Skeletal muscle satellite cell (primary cell): Measurements from ENCODE around the gene ZBTB16.

ENCODE experiments used
- H3K27me3 ChIP-seq: 2 replicates; pipeline ENCODE4 v1.7.0; 2013; ENCODE audit warnings: low read length; ENCODE audit not compliant: control insufficient read depth, insufficient read depth
- H3K36me3 ChIP-seq: 2 replicates; pipeline ENCODE4 v1.7.0; 2013; ENCODE audit warnings: mild to moderate bottlenecking, control low read depth, low read length; ENCODE audit not compliant: insufficient read depth
- H3K4me1 ChIP-seq: 2 replicates; pipeline ENCODE4 v1.7.0; 2013; ENCODE audit warnings: low read length; ENCODE audit not compliant: control insufficient read depth, insufficient read depth
- H3K4me2 ChIP-seq: 2 replicates; pipeline ENCODE4 v1.7.0; 2013; ENCODE audit warnings: mild to moderate bottlenecking, low read length
- H3K4me3 ChIP-seq: 2 replicates; pipeline ENCODE4 v1.7.0; 2013; ENCODE audit warnings: low read length
- H3K9ac ChIP-seq: 2 replicates; pipeline ENCODE4 v1.7.0; 2013; ENCODE audit warnings: mild to moderate bottlenecking, low read depth, low read length, moderate library complexity
- H3K9me3 ChIP-seq: replicated peaks from 2 replicates; pipeline ENCODE4 v1.7.0; 2013; ENCODE audit warnings: mild to moderate bottlenecking, control low read depth, low read length

ZBTB16 gene

DNA sequence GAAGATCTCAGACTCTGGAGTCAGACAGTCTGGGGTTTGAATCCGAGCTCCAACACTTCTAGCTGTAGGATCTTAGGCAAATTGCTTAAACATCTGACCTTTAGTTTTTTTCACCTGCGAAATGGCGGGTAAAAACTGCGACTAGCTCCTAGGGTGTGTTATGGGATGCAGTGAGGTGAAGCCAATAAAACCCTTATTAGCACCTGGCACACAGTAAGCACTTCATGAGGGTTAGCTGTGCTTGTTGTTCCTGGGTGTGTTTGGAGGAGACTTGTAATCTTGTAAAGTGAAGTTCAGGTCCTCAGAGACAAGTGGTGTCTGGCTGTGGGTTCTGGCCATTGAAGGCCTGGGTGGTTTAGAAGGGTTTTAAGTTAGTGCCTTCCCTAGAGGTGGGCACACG lies 68.9 kb downstream of the ZBTB16 start:
- Histone ChIP-seq H3K4me2 (peak overlapping the region; percentile 81), H3K27me3 (no peaks in the 10 kb centered on the region), H3K36me3 (peaks cover 36% of the 10 kb centered on the region), H3K4me3 (no peak overlapping the region), H3K9ac (peak overlapping the region; percentile 87), H3K4me1 (peaks cover 56% of the 10 kb centered on the region), H3K9me3 (no peaks in the 10 kb centered on the region)

DNA sequence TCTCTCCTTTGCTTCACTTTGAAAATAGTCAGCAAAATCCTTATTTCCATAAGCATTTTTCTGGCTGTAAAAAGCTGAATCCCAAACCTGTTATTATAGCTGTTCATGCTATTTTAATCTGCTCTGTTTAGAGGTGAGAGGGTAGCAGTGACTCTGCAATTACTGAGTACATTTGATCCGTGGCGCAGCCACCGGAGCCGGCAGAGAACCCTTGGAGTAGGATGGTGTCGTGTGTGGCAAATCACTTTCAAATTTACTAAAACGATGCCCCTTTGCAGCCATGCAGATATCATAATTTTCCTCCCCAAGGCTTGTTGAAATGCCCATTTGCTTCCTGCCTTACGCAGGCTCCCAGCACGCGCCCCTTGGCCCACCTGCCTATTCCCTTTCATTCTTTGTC lies 69.6 kb downstream of the ZBTB16 start:
- Histone ChIP-seq H3K4me2 (peak overlapping the region; percentile 81), H3K9me3 (no peaks in the 10 kb centered on the region), H3K4me3 (peak overlapping the region; percentile 58), H3K4me1 (peaks cover 61% of the 10 kb centered on the region), H3K9ac (peak overlapping the region; percentile 87), H3K27me3 (no peaks in the 10 kb centered on the region), H3K36me3 (peaks cover 32% of the 10 kb centered on the region)

DNA sequence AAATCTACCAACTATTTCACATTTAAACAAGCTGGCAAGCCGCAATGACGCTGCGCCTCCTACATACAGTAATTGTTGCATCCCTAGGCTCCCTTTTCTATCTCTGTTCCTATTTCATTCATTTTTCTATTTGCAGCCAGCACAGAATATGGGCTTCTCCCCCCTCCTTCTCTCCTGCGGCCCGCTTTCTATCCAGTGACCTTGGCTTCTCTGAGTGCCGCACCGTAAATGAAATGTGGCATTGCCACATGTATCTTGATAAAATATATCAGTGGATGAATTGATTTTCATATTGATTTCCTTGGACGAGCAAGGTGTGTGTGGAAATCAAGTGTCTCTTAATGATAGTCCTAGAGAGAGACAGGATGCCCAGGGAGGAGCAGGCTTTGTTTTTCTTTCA lies 70.2 kb downstream of the ZBTB16 start:
- Histone ChIP-seq H3K9me3 (no peaks in the 10 kb centered on the region), H3K4me2 (peak overlapping the region; percentile 81), H3K27me3 (no peaks in the 10 kb centered on the region), H3K9ac (peak overlapping the region; percentile 87), H3K36me3 (peaks cover 32% of the 10 kb centered on the region), H3K4me3 (peak overlapping the region; percentile 58), H3K4me1 (peaks cover 67% of the 10 kb centered on the region)

DNA sequence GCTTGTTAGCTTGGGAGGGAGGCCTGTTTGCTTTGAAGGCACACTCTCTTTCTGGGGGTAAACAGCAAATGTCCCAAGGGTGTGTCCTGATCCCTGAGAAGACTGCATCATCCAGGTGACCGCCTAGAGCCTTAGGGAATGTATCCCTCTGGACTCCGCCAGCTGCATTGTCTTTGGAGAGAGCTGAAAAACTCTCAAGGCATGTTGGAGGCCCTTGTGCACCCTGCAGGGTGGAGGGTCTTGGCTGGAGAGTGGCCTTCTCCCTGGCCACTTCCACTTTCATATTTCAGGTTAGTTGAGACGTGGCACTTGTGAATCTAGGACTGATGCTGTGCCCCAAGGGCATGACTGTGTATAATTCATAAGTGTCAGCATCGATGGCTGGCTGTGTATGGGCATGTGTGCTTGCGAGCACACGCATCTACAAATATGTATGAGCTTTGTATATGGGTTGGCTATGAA lies 70.6 kb downstream of the ZBTB16 start:
- Histone ChIP-seq H3K9ac (peak overlapping the region; percentile 87), H3K36me3 (peaks cover 32% of the 10 kb centered on the region), H3K27me3 (no peaks in the 10 kb centered on the region), H3K4me2 (peak overlapping the region; percentile 81), H3K4me3 (peak overlapping the region; percentile 58), H3K4me1 (peaks cover 71% of the 10 kb centered on the region), H3K9me3 (no peaks in the 10 kb centered on the region)

DNA sequence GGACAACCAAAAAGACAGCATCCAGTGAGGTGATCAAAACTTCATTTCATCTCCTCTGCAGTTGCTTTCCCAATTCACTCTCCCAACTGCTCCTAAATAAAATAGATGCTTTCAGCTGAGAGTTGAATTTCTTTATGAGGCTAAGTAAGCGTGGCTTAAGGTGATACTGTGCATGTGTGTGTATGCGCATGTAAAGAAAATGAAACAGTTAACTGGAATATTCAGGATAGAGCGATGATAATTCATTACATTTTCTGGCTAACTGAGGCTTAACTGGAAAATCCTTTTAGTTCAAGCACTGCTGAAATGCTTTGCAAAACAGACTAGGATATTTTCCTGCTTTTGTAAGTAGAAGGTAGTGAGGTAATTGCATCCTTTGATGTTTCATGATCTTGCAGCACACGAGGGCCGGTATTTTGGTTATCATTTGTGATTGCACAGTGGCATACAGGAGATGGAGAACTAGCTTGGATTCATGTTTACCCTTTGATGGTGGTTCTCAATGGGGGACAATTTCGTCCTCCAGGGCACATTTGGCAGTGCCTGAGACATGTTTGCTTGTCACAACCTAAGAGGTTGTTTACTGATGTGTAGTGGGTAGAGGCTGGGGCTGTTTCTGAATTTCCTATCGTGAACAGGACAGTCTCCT lies 71.2 kb downstream of the ZBTB16 start:
- no peaks in the 10 kb centered on the region for H3K27me3 ChIP-seq
- no peaks in the 10 kb centered on the region for H3K9me3 ChIP-seq
- peaks cover 77% of the 10 kb centered on the region for H3K4me1 ChIP-seq
- peak overlapping the region; percentile 81 for H3K4me2 ChIP-seq
- peaks cover 26% of the 10 kb centered on the region for H3K36me3 ChIP-seq
- peak overlapping the region; percentile 87 for H3K9ac ChIP-seq
- peak overlapping the region; percentile 8 for H3K4me3 ChIP-seq

DNA sequence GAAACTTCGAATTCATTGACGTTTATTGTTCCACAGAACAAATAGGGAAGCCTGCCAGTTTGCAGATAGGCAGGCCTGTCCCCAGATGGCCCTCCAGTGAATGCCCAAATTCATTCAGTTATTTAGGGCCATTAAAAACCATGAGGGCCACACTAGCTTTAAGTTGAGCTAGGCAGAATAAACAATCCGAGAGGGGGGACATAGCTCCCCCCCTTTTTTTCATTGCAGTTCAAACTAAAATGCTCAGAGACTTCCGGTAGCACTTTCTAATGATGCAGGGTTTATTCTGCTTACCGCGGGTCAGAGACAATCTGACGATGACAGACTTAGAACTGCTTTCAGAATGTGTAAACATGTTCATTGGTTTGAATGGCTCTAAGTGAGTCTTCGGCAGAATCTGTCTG lies 72.0 kb downstream of the ZBTB16 start:
- Histone ChIP-seq H3K36me3 (peaks cover 19% of the 10 kb centered on the region), H3K9ac (peak overlapping the region; percentile 87), H3K4me1 (peaks cover 84% of the 10 kb centered on the region), H3K4me3 (no peak overlapping the region), H3K9me3 (no peaks in the 10 kb centered on the region), H3K27me3 (no peaks in the 10 kb centered on the region), H3K4me2 (peak overlapping the region; percentile 81)

DNA sequence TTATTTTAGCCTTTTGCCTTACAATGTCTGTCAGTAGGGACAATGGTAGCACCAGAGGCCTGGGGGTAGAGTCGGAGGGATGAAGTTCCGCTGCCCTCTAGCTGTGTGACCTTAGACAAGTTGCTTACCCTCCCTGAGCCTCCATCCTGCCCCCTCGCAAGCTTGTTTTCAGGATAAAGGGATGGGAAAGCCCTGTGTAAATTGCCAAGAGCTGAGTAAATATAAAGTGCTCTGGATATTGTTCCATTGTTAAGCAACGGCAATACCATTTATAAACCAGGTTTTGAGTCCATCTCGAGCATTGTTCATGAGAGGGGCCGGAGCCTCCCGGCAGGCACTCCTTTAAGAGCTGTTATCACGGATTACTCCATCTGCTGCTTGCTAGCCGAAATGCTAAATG lies 72.9 kb downstream of the ZBTB16 start:
- peak overlapping the region; percentile 81 for H3K4me2 ChIP-seq
- peaks cover 94% of the 10 kb centered on the region for H3K4me1 ChIP-seq
- H3K27me3 ChIP-seq = no peaks in the 10 kb centered on the region
- peak overlapping the region; percentile 87 for H3K9ac ChIP-seq
- peaks cover 13% of the 10 kb centered on the region for H3K36me3 ChIP-seq
- H3K4me3 ChIP-seq = peak overlapping the region; percentile 51
- no peaks in the 10 kb centered on the region for H3K9me3 ChIP-seq

DNA sequence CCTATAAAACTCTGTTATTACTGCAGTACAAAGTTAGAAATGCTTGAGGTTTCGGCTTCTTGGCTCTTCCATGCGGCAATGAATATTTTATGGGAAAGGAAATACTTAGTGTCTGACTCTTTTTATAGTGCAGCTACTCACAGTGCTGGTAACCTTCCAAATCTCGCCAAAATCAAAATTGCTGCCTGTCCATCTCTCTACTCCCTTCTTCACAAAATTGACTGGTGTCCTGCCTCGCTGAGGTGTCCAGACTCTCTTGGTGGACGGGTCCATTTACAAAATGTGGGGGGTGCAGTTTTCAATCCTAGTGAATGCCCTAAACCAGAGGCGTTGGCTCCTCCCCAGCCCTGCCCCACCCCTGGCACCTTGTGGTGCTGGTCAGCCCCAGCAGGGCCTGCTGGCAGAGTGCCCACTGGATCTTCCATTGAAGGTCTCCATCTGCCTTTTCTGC lies 73.5 kb downstream of the ZBTB16 start:
- peak overlapping the region; percentile 51 for H3K4me3 ChIP-seq
- no peaks in the 10 kb centered on the region for H3K9me3 ChIP-seq
- H3K27me3 ChIP-seq = no peaks in the 10 kb centered on the region
- H3K9ac ChIP-seq = peak overlapping the region; percentile 87
- peak overlapping the region; percentile 81 for H3K4me2 ChIP-seq
- H3K4me1 ChIP-seq = peaks cover 99% of the 10 kb centered on the region
- H3K36me3 ChIP-seq = peaks cover 13% of the 10 kb centered on the region

DNA sequence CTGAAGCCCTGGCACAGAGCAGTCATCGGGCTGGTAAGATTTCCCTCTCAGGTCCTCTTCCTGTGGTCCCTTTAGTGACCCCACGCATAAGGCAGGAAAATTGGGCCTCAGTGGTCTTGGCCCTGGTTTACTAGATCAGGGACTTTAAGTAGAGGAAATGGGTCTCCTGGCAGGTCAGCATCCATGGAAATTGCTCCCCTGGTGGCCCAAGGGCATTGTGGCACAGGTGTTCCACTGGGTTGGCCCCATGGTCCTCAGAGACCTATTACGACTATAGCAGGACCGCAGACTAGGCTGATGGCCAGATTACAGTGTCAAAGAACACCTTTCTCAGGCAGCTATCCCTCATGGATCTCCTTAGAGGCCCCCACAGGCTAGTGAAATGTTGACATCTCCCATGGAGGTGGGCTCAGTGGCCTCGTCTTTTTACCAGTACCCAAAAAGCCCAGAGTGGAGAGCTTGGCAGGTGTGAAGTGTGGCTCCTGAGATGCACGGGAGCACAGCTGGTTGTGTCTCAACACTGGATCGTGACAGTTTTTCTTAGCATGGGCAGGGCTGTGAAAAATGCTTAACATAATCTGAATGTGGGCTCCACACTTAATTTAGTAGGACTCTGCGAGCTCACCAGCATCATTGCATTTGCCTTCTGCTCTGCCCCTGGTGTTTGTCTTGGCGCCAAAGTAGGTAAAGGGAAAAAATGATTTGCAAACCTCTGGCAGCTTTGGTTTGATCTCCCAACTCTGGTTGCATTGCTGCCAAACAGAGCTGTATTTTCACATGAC lies 74.2 kb downstream of the ZBTB16 start:
- Histone ChIP-seq H3K4me1 (peaks cover 99% of the 10 kb centered on the region), H3K4me3 (peak overlapping the region; percentile 24), H3K9ac (peak overlapping the region; percentile 87), H3K4me2 (peak overlapping the region; percentile 81), H3K9me3 (no peaks in the 10 kb centered on the region), H3K36me3 (peaks cover 9% of the 10 kb centered on the region), H3K27me3 (no peaks in the 10 kb centered on the region)

DNA sequence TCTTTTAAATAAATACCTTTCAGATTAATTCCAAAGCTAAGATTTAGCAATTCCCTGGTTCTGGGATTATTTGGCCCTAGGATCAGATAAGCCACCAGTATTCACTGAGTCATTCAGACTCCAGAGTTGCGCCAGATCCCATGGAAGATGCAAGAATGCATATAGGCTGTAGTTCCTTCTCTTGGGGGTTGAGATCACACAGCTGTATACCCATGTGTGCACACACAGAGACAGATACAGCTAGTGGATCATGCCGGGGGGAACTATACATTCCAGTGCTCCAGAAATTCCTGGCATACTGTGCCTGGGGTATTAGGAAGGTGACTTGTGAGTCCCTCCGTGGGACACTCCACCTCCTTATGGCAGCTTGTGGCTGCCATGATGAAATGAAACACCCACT lies 75.4 kb downstream of the ZBTB16 start:
- Histone ChIP-seq H3K4me2 (peak overlapping the region; percentile 15), H3K36me3 (peaks cover 9% of the 10 kb centered on the region), H3K4me3 (peak overlapping the region; percentile 13), H3K9me3 (no peaks in the 10 kb centered on the region), H3K27me3 (no peaks in the 10 kb centered on the region), H3K9ac (peak overlapping the region; percentile 87), H3K4me1 (peaks cover 99% of the 10 kb centered on the region)

DNA sequence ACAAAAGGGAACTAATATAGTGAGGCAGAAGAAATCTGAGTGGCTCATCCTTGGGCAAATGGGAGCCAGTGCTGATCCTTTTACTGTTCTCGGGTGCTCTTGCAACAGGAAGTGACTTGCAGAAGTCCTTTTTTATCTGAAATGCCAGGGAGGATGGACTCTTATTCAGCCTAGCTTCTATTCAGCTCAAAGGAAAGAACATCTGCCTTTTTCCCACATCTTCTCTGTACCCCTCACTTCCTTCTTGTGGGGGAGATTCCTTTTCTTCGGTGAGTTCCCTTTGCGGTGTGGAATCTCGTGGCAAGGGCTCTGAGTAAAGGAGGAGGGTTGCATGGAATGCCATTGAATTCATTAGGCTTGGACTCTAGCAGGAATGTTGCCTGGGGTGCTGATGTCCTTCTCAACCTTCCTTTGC lies 76.2 kb downstream of the ZBTB16 start:
- Histone ChIP-seq H3K4me2 (peak overlapping the region; percentile 15), H3K27me3 (no peaks in the 10 kb centered on the region), H3K9me3 (no peaks in the 10 kb centered on the region), H3K36me3 (peaks cover 16% of the 10 kb centered on the region), H3K4me1 (peaks cover 99% of the 10 kb centered on the region), H3K9ac (peak overlapping the region; percentile 87), H3K4me3 (peak overlapping the region; percentile 33)
